ENCODE data around the gene PARP9. TPM values are rescaled to one million over a fixed set of nuclear protein-coding genes. Genes with fewer than 3 reads are reported as not detected.

The PARP9 gene
- total RNA-seq: 10 to 100 TPM; 18.2 to 30.9 (median 20.3) TPM

DNA sequence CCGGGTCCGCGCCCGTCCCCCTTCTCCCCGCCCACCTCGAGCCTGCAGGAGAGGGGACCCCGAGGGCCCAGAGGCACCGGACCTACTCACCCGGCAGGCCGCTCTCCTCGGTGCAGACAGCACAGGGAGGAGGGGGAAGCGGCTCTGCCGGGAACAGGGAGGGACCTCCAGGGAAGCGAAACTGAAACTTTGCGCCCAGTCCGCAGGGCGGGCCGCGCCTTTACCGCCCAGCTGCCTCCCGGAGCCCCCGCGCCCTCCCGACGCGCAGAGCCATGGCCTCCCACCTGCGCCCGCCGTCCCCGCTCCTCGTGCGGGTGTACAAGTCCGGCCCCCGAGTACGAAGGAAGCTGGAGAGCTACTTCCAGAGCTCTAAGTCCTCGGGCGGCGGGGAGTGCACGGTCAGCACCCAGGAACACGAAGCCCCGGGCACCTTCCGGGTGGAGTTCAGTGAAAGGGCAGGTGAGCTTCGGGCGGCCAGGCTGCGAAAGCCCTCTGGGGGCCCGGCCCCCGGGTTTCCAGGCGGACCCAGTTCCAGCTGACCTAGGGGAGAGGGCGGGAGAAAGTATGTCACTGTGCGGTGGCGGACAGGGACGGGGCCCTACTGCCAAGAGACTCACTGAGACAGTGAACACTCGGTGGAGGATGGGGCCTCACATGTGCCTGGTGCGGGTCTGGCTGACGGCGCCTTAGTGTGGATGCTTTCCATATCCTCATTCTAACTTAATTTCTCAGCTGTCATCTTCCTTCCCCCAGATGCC is at the start of gene PARP9, which contains the start of gene DTX3L:
Gene PARP9 (minus strand): TSS at position 146 of the 758 bp plus-strand sequence. CDS start 4,680 bp downstream, outside the sequence.
Gene DTX3L (plus strand): TSS at position 184 of the 758 bp plus-strand sequence. CDS start 89 bp downstream, at position 273.
- Mint-ChIP-seq H3K4me3 (peak within 1 kb of the TSS; percentile 89), H3K27me3 (ENCODE audit: low read depth) (no peaks in the 10 kb centered on the region), H3K9me3 (no peaks in the 10 kb centered on the region), H3K36me3 (ENCODE audit: insufficient read depth) (peaks cover 38% of the 10 kb centered on the region), H3K4me1 (ENCODE audit: low read depth) (peaks cover 74% of the 10 kb centered on the region)
- peak; percentile 86 for DNase-seq
- ATAC-seq: peak; percentile 79 to 88

DNA sequence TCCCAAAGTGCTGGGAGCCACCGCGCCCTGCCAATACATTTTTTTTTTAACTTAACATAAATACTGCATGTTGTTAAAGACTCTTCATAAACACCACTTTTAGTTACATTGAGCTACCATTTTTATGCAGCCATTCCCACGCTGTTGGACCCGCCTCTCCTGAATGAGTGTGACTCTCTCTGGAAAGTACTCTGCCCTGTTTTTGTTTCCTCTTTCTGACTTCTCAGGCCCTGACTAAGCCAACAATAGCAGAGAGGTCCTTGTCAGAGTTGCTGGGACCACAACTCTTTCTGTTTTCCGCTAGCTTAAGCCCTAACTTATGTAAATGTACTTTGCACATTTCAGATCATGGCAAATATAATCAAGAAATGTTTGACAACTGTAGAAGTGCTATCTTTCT is 48.6 kb upstream of the PARP9 start:
- ATAC-seq (no peak), DNase-seq (no peak)
- H3K9me3 Mint-ChIP-seq: peaks cover 3% of the 10 kb centered on the region
- H3K4me3 Mint-ChIP-seq: no peak overlapping the region
- no peaks in the 10 kb centered on the region for H3K27me3 Mint-ChIP-seq (ENCODE audit: low read depth)
- H3K4me1 Mint-ChIP-seq (ENCODE audit: low read depth): peaks cover 24% of the 10 kb centered on the region
- H3K36me3 Mint-ChIP-seq (ENCODE audit: insufficient read depth): peaks cover 34% of the 10 kb centered on the region

DNA sequence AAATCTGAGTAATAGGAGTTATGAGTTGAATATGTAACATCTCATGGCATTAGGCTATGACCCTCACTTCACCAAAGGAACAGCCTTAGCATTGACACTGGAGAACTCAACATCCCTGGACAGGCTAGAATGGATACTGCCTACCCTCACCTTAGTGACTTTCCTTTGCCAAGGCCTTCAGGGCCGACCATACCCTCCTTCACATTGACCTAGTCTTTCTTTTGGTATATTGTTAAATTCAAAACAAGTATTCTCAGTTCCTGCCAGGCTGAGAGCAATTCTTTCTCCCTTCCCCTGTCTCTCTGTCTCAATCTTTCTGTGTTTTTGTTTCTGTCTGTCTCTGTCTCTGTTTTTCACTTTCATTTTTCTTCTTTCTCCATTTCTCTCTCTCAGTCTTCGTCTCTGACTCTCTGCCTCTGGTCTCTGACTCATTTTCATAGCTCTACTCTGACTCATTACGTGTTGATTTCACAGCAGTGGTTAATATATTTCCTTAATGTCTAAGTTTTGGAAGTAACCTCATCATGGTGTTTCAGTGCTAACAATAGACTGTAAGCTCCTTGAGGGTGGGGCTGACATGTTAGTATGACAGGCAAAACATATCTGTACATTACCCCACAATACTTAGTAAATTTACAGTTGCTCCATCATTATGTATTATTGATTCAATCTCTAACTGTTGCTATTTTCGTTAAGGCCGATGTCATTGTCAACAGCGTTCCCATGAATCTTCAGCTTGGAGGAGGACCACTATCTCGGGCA is 45.9 kb upstream of the PARP9 start:
- Mint-ChIP-seq H3K27me3 (ENCODE audit: low read depth) (no peaks in the 10 kb centered on the region), H3K4me1 (ENCODE audit: low read depth) (peaks cover 27% of the 10 kb centered on the region), H3K4me3 (peak overlapping the region; percentile 29), H3K36me3 (ENCODE audit: insufficient read depth) (peaks cover 29% of the 10 kb centered on the region), H3K9me3 (peaks cover 3% of the 10 kb centered on the region)
- DNase-seq: no peak
- peak; percentile 94 to 95 for ATAC-seq

DNA sequence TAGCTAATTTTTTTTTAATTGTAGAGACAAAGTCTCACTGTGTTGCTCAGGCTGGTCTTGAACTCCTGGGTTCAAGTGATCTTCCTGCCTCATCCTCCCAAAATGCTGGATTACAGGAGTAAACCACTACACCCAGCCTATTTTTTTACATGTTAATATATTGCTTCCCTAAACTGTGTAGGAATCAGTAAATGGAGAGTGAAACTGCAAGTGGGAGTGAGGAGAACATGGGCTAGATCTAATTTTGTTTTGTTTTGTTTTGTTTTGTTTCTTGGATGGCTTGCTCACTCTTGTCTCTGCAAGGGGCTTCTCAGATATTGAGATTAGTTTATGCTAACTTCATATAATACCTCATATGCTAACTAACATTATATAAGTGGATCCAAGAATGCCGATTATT is 44.8 kb upstream of the PARP9 start:
- H3K9me3 Mint-ChIP-seq: peaks cover 3% of the 10 kb centered on the region
- ATAC-seq: no peak
- no peak for DNase-seq
- H3K36me3 Mint-ChIP-seq (ENCODE audit: insufficient read depth): peaks cover 30% of the 10 kb centered on the region
- H3K4me3 Mint-ChIP-seq: no peak overlapping the region
- H3K27me3 Mint-ChIP-seq (ENCODE audit: low read depth): no peaks in the 10 kb centered on the region
- H3K4me1 Mint-ChIP-seq (ENCODE audit: low read depth): peaks cover 28% of the 10 kb centered on the region

DNA sequence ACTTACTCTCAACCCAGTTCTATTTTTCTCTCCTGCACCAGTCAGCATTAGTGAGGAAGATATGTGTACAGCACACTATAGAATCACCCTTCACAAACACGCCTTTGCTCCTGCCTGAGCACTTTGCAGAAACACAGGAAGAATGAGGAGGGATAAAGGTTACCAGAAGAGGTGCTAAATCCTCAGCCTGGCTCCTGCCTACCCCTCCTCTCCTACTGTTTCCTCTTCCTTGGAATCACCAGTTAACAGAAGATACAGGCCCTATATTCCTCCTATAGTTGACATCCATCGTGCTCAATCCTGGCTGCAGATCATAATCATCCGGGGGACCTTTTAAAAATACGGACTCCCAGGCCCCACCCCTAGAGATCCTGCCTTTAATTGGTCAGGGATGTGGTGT is 42.2 kb upstream of the PARP9 start:
- H3K9me3 Mint-ChIP-seq: peaks cover 3% of the 10 kb centered on the region
- no peaks in the 10 kb centered on the region for H3K27me3 Mint-ChIP-seq (ENCODE audit: low read depth)
- H3K36me3 Mint-ChIP-seq (ENCODE audit: insufficient read depth): peaks cover 34% of the 10 kb centered on the region
- H3K4me3 Mint-ChIP-seq: no peak overlapping the region
- ATAC-seq (no peak), DNase-seq (no peak)
- peaks cover 33% of the 10 kb centered on the region for H3K4me1 Mint-ChIP-seq (ENCODE audit: low read depth)

DNA sequence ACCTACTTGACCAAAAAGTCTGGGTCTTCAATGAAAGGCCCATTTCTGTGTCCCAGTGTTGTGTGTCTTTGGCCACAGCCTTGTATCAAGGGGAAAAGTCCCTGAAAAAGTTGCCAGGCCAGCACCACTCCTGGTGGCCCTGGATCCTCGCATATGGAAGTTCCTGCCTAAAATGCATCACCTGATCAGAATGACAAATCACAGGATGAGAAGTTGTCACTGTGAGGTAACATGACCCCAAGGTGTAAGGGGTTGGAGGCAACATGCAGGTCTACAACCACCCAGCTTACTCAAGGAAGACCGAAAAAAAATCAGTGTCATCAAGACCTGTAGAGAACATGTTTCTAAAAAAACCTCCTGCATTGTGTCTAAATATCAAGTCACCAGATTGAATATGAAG is 39.0 kb upstream of the PARP9 start:
- ATAC-seq (no peak), DNase-seq (no peak)
- H3K36me3 Mint-ChIP-seq (ENCODE audit: insufficient read depth): peaks cover 29% of the 10 kb centered on the region
- H3K4me3 Mint-ChIP-seq: no peak overlapping the region
- no peaks in the 10 kb centered on the region for H3K27me3 Mint-ChIP-seq (ENCODE audit: low read depth)
- peaks cover 20% of the 10 kb centered on the region for H3K4me1 Mint-ChIP-seq (ENCODE audit: low read depth)
- H3K9me3 Mint-ChIP-seq: no peaks in the 10 kb centered on the region

DNA sequence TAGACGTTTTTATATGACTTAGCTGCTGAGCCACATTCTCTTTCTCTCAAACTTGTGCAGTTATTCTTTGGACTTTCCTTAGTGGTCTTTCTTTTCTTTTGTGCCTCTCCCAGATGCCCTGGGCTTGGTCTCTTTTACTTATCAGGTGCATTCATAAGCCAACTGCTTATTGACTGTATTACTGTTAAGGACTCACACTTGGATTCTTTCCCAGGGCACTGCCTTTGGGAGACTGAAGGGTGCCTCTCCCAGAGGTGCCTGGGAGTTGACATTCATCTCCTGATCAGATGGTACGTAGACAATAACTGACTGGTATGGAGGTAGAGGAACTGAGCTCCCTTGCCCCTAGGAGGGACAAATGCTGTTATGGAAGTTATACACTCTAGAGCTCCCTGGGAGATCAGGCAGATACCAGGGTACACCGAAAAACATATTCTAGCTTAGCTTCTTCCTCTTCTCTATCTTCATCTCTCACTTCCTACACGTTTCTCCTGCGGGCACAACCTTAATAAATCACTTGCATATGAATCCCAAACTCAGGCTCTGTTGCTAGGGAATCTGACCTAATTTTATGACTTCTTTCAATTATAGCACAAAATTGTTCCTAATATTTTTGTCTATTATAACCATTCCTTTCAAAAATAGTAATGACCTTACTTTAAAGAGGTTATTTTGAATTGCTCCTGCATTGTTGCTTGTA is 38.1 kb upstream of the PARP9 start:
- no peaks in the 10 kb centered on the region for H3K9me3 Mint-ChIP-seq
- ATAC-seq: no peak

DNA sequence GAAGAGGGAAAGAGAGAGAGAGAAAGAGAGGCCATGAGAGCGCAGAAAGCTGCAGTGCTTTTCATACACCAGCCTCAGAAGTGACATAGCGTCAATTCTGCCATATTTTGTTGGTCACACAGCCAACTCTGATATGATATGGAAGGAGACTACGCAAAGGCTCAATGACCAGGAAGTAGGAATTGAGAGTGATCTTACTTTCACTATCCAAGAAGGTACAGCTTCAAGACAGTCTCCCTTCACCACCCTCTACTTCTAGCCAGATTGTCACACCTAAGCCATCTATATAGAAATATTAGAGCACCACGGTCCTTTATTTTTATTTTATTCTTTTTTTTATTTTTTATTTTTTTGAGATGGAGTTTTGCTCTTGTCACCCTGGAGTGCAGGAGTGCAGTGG is 34.5 kb upstream of the PARP9 start:
- Mint-ChIP-seq H3K4me3 (no peak overlapping the region), H3K36me3 (ENCODE audit: insufficient read depth) (peaks cover 34% of the 10 kb centered on the region), H3K4me1 (ENCODE audit: low read depth) (peaks cover 16% of the 10 kb centered on the region), H3K27me3 (ENCODE audit: low read depth) (no peaks in the 10 kb centered on the region), H3K9me3 (no peaks in the 10 kb centered on the region)
- no peak for DNase-seq
- no peak for ATAC-seq

More for the DNA sequence above, 38.1 kb upstream of the PARP9 start:
- Mint-ChIP-seq H3K36me3 (ENCODE audit: insufficient read depth) (peaks cover 25% of the 10 kb centered on the region), H3K27me3 (ENCODE audit: low read depth) (no peaks in the 10 kb centered on the region), H3K4me1 (ENCODE audit: low read depth) (peaks cover 17% of the 10 kb centered on the region), H3K4me3 (no peak overlapping the region)
- DNase-seq: no peak

DNA sequence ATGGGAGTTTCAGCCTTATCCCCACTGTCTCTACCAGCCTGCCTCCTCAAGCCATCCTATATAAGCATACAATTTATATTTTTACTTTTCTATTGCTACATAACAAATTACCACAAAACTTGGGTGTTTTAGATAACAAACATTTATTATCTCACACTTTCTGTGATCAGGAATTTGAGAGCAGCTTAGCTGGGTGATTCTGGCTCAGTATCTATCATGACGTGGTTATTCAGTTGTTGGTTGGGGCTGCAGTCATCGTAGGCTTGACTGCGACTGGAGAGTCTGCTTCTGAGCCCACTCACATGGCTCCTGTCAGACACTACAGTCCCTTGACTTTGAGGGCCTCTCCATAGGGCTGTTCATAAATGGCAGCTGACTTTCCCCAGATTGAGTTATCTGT is 34.1 kb upstream of the PARP9 start:
- no peak for ATAC-seq
- Mint-ChIP-seq H3K4me1 (ENCODE audit: low read depth) (peaks cover 14% of the 10 kb centered on the region), H3K27me3 (ENCODE audit: low read depth) (no peaks in the 10 kb centered on the region), H3K36me3 (ENCODE audit: insufficient read depth) (peaks cover 30% of the 10 kb centered on the region), H3K4me3 (no peak overlapping the region), H3K9me3 (no peaks in the 10 kb centered on the region)
- no peak for DNase-seq

DNA sequence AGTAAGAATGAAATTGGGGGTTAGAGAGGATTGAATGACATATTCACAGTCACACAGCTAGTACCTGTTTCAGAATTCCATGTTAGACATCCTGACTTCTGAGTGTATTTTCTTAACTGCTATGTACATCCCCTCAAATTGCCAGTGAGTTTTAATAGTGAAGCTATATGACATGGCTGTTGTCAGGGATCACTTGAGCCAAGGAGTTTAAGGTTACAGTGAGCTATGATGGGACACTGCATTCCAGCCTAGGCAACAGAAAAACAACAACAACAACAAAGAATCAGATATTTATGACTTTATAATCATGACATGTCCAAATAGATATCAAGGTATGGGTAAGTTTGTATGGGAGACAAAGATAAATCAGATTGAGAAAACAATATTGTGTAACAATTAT is 29.9 kb upstream of the PARP9 start:
- no peak for ATAC-seq
- Mint-ChIP-seq H3K4me1 (ENCODE audit: low read depth) (peaks cover 12% of the 10 kb centered on the region), H3K27me3 (ENCODE audit: low read depth) (no peaks in the 10 kb centered on the region), H3K4me3 (no peak overlapping the region), H3K36me3 (ENCODE audit: insufficient read depth) (peaks cover 25% of the 10 kb centered on the region), H3K9me3 (no peaks in the 10 kb centered on the region)
- DNase-seq: no peak

DNA sequence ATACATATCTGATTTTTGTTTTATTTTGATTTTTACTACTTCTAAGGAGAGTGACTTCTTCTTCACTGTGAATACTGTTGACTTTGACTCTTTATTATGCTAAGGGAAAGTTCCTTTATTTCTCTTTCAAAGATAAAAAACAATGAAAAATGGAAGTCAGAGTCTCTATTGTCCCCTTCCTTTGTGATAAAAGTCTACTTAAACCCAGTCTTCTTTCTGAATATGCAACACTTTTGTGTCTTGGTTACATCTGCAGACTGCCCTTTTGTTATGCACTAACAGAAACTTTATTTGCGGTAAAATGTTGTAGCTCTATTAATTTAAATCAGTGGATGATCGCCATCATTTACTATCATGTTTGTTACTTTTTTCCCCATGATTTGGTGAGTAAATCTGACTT is 26.5 kb upstream of the PARP9 start:
- H3K27me3 Mint-ChIP-seq (ENCODE audit: low read depth): no peaks in the 10 kb centered on the region
- peaks cover 19% of the 10 kb centered on the region for H3K36me3 Mint-ChIP-seq (ENCODE audit: insufficient read depth)
- H3K4me3 Mint-ChIP-seq: no peak overlapping the region
- H3K4me1 Mint-ChIP-seq (ENCODE audit: low read depth): peaks cover 37% of the 10 kb centered on the region
- DNase-seq (no peak), ATAC-seq (no peak)
- no peaks in the 10 kb centered on the region for H3K9me3 Mint-ChIP-seq

DNA sequence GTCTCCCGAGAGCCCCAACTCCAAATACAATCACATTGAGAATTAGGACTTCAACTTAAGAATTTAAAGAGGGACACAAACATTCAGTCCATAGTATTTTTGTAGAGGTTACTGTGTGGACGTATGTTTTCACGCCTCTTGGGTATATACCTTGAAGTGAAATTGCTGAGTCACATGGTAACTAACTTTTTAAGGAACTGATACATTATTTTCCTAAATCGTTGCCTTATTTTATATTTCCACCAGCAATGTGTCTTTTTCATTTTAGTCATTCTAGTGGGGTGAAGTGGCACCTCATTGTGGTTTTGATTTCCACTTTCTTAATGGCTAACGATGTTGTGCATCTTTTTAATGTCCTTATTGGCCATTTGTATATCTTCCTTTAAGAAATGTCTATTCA is 25.2 kb upstream of the PARP9 start:
- ATAC-seq: no peak
- no peak for DNase-seq
- H3K4me3 Mint-ChIP-seq: no peak overlapping the region
- peaks cover 19% of the 10 kb centered on the region for H3K36me3 Mint-ChIP-seq (ENCODE audit: insufficient read depth)
- H3K27me3 Mint-ChIP-seq (ENCODE audit: low read depth): no peaks in the 10 kb centered on the region
- H3K4me1 Mint-ChIP-seq (ENCODE audit: low read depth): peaks cover 44% of the 10 kb centered on the region
- no peaks in the 10 kb centered on the region for H3K9me3 Mint-ChIP-seq

DNA sequence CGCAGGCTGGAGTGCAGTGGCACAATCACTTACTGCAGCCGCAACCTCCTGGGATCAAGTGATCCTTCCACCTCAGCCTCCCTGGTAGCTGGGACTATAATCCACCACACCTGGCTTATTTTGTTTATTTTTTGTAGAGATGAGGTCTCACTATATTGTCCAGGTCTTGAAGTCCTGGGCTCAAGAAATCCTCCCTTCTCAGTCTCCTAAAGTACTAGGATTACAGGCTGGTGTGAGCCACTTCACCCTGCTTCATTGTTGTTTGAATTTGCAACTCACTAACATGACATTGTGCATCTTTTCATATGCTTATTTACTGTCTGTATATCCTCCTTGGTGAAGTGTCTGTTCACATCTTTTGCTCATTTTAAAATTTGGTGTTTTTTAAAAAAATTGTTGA is 23.5 kb upstream of the PARP9 start:
- peaks cover 3% of the 10 kb centered on the region for H3K9me3 Mint-ChIP-seq
- H3K27me3 Mint-ChIP-seq (ENCODE audit: low read depth): no peaks in the 10 kb centered on the region
- peaks cover 31% of the 10 kb centered on the region for H3K36me3 Mint-ChIP-seq (ENCODE audit: insufficient read depth)
- H3K4me1 Mint-ChIP-seq (ENCODE audit: low read depth): peaks cover 50% of the 10 kb centered on the region
- ATAC-seq (no peak), DNase-seq (no peak)
- no peak overlapping the region for H3K4me3 Mint-ChIP-seq

DNA sequence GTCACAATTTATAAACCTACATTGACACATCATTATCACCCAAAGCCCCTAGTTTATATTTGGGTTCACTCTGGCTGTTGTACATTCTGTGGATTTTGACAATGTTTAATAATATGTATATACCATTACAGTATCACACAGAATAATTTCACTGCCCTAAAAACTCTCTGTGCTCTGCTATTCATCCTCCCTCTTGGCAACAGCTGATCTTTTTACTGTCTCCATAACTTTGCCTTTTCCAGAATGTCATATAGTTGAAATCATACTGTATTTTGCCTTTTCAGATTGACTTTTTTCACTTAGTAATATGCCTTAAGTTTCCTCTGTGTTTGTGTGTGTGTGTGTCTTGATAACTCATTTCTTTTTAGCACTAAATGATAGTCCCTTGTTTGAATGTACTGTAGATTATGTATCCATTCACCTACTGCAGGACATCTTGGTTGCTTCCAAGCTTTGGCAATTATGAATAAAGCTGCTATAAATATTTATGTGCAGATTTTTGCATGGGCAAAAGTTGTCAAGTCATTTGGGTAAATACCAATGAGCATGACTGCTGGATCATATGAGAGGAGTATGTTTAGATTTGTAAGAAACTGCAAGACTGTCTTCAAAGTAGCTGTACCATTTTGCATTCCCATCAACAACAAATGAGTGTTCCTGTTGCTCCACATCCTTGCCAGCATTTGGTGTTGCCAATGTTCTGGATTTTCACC is 22.8 kb upstream of the PARP9 start:
- DNase-seq (no peak), ATAC-seq (no peak)
- Mint-ChIP-seq H3K9me3 (peaks cover 9% of the 10 kb centered on the region), H3K4me1 (ENCODE audit: low read depth) (peaks cover 52% of the 10 kb centered on the region), H3K4me3 (no peak overlapping the region), H3K27me3 (ENCODE audit: low read depth) (no peaks in the 10 kb centered on the region), H3K36me3 (ENCODE audit: insufficient read depth) (peaks cover 36% of the 10 kb centered on the region)
